Hair follicular keratinocyte (primary cell): ENCODE measurements around the gene RPS28. TPM values are rescaled to one million over a fixed set of nuclear protein-coding genes. Genes with fewer than 3 reads are reported as not detected.

ENCODE experiments used
- total RNA-seq: library from RNA; depleted of rRNA; stranded (reverse); fragments of >200 nt; gene quantifications from 2 replicates; pipeline ENCODE4 v1.2.3, GENCODE V29; 2015

The RPS28 gene
- 389 and 571 TPM in 2 replicates for total RNA-seq

GRCh38 chr19:8321067-8321985 lies at the start of gene RPS28, which contains the start of gene NDUFA7:
Gene RPS28 (plus strand): TSS chr19:8321496. CDS start chr19:8321531, 35 bp downstream.
Gene NDUFA7 (minus strand): TSS chr19:8321375. CDS start chr19:8321358, 17 bp downstream.

GRCh38 chr19:8307965-8308866 lies 13.1 kb upstream of the RPS28 start, which contains the start of gene CD320:
Gene CD320 (minus strand): TSS chr19:8308358. CDS start chr19:8308290, 68 bp downstream.

DNA sequence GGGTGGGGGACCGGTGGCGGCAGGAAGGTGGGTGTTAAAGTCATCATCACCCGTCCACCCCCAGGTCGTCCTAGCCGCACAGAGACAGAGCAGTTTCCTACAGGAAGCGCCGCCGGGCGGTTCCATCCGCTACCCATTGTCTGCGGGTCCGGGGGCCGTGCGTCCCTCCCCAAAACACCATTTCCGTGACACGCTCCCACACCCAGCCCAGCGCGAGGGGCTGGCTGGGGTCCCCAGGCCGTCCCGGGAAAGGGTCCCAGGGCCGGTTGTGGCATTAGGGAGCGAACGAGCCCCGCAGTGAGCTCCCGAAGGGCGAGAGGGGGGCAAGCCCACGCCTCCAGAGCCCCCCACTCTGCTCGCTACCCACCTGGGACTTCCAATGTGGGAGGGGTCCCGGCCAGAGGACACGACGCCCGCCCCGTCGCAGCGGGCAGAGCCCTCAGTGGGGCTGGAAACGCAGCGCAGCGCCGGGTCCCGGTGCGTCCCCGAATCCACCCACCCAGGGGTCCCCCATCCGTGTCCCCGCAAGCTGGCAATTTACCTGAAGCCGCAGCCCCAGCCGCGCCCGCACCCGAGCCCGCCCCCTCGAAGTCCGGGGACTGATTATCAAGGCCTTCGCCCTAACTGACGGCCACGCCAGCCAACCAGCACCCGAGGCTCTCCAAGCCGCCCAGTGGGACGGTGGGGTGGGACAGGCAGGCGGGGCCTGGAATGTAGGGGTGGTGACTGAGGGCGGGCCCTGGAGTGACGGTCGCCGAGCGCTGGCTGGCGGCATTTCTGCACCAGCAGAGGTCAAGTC lies 21.6 kb downstream of the RPS28 start, which contains the start of gene KANK3:
Gene KANK3, minus strand, starts transcription at position 579 of the 799 bp plus-strand sequence. CDS start 5,434 bp downstream, outside the sequence.

DNA sequence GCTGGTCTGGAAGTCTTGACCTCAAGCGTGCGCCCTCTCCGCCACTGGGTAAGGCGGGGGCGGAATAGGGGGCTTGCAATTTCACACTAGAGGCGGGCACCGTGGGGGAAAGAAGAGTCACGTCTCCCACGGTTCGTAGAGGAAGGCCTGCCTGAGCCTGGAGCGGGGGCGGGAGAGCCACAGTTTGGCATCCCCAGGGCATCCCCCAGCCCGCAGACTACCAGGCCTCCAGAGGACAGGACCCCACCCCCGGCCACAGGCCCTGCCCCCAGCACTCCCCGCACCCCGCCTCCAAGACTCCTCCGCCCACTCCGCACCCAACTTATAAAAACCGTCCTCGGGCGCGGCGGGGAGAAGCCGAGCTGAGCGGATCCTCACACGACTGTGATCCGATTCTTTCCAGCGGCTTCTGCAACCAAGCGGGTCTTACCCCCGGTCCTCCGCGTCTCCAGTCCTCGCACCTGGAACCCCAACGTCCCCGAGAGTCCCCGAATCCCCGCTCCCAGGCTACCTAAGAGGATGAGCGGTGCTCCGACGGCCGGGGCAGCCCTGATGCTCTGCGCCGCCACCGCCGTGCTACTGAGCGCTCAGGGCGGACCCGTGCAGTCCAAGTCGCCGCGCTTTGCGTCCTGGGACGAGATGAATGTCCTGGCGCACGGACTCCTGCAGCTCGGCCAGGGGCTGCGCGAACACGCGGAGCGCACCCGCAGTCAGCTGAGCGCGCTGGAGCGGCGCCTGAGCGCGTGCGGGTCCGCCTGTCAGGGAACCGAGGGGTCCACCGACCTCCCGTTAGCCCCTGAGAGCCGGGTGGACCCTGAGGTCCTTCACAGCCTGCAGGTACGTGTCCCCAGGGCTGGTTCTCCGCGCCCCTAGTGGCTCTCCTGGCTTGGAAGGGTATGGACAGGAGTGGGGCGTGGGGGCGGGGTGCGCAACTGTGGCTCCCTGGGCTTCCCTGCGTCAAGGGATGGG lies 42.8 kb downstream of the RPS28 start, which contains the start of gene ANGPTL4:
Gene ANGPTL4, plus strand, starts transcription at position 353 of the 969 bp plus-strand sequence. Its CDS starts 167 bp downstream, at position 520.

Other genes starting within 250 kb of the RPS28 start
- not detected in 2 replicates for gene FBN3, start 171.9 kb upstream of the RPS28 start, total RNA-seq
- 7.3 and 9.1 TPM in 2 replicates for gene CERS4, start 112.1 kb upstream of the RPS28 start, total RNA-seq
- 49.5 and 89.8 TPM in 2 replicates for gene CD320, start 13.1 kb upstream of the RPS28 start, total RNA-seq
- 75.4 and 96.4 TPM in 2 replicates for gene NDUFA7, start 121 bp upstream of the RPS28 start, total RNA-seq
- 2.7 and 4.1 TPM in 2 replicates for gene KANK3, start 21.8 kb downstream of the RPS28 start, total RNA-seq
- 121 and 161 TPM in 2 replicates for gene ANGPTL4, start 42.7 kb downstream of the RPS28 start, total RNA-seq
- 14.3 and 21.9 TPM in 2 replicates for gene RAB11B, start 68.9 kb downstream of the RPS28 start, total RNA-seq
- 52.5 and 80.2 TPM in 2 replicates for gene MARCHF2, start 91.8 kb downstream of the RPS28 start, total RNA-seq
- 48.3 and 116 TPM in 2 replicates for gene HNRNPM, start 123.5 kb downstream of the RPS28 start, total RNA-seq
- gene PRAM1, start 181.1 kb downstream of the RPS28 start, total RNA-seq: not detected in 2 replicates
- 2.3 and 3.7 TPM in 2 replicates for gene ZNF414, start 192.7 kb downstream of the RPS28 start, total RNA-seq